Lower leg skin (tissue), 4 donors: ENCODE results near the gene TESMIN. TPM values are rescaled to one million over a fixed set of nuclear protein-coding genes. Genes with fewer than 3 reads are reported as not detected.

Experiments
- DNase-seq, 2 donors: peaks; one replicate each; pipeline ENCODE4 v3.0.0-alpha.2; 2019; ENCODE audit warnings: low spot score in 2 of 2
- H3K4me3 ChIP-seq: fragments of 200-600 bp; sonication (generic); 2 replicates; pipeline ENCODE4 v1.5.1; 2017; ENCODE audit warnings: mild to moderate bottlenecking, low read depth; ENCODE audit not compliant: poor library complexity, severe bottlenecking
- CTCF ChIP-seq, 3 donors: fragments of 450-650 bp; IDR thresholded peaks; one replicate each; pipeline ENCODE4 v1.5.1; 2016; ENCODE audit warnings: antibody characterized with exemption in 3 of 3, mild to moderate bottlenecking in 3 of 3, moderate library complexity in 2 of 3
- POLR2A ChIP-seq, 2 donors: fragments of 450-650 bp; IDR thresholded peaks; one replicate each; pipeline ENCODE4 v1.6.1; 2016 to 2017; ENCODE audit warnings: antibody characterized with exemption in 2 of 2, mild to moderate bottlenecking in 1 of 2, moderate library complexity in 1 of 2
- WGBS, 2 donors: methylation state at CpG; one replicate each; pipeline ENCODE4 v1.1.5; 2018; 5-methylcytosine and 5-hydroxymethylcytosine counted together
- intact Hi-C: fragments of 100-400 bp; cut with DNase I; formaldehyde crosslinking; loops from one replicate; pipeline ENCODE4 v1.15.0; 2023; ENCODE audit warnings: low total_unique reads
- total RNA-seq, 4 donors: library from RNA; depleted of rRNA; stranded (reverse); fragments of >200 nt; gene quantifications; one replicate each; pipeline ENCODE4 v1.1.0, GENCODE V29; 2016

The TESMIN gene
- total RNA-seq, 4 donors from 2014 or later: 1.3 to 3.9 (median 2.0) TPM

DNA sequence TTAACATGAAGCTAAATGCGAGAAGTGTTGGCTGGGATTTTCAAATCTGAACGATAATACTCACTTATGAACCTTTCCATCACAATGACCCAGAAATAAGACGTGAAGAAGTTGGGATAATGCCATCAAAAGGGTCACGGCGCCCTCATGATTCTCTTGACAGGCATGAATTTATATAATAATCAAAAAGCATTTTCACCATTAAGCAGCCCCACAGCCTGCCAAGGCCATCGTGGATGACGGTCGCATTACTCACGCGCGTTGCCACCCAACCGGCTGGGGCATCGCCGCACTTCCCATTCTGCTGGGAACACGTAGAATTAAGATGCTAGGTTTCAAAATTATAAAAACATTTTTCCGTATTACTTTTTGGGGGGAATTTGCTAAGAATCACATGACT lies 85.9 kb downstream of the TESMIN start:
- H3K4me3 ChIP-seq: no peak overlapping the region
- 80 to 88% methylated on average over 16 of the region's 16 CpGs for WGBS, 2 donors
- intact Hi-C loops: no loop called here
- TF ChIP-seq CTCF (IDR thresholded peaks at IDR 0.05): no peak
- no peak for TF ChIP-seq POLR2A (IDR thresholded peaks at IDR 0.05)
- DNase-seq: no peak

DNA sequence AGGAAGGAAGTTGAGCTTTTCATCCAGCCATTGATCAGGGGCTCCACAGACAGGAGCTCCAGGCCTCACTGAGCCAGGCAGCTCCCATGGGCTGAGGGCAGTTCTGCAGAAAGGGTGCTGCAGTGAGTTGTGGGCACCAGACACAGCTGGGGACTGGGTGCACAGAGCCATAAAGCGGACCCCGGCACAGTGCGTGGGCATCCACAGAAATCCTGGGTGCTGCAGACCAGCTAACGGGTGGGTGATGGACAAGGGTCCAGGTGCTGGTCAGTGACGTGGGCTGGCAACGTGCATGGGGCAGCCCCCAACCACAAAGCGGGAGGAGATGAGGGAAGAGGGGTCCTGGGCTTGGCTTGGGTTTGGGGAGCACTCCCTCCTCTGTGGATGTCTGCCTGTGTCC lies 86.4 kb downstream of the TESMIN start:
- H3K4me3 ChIP-seq: no peak overlapping the region
- intact Hi-C loops: no loop called here
- WGBS, 2 donors: 90 to 94% methylated on average over 7 of the region's 7 CpGs
- TF ChIP-seq CTCF (IDR thresholded peaks at IDR 0.05) (no peak), POLR2A (IDR thresholded peaks at IDR 0.05) (no peak)
- DNase-seq: no peak

GRCh38 chr11:68664141-68664540 lies 87.2 kb downstream of the TESMIN start:
- TF ChIP-seq CTCF (IDR thresholded peaks at IDR 0.05) (no peak), POLR2A (IDR thresholded peaks at IDR 0.05) (no peak)
- no peak overlapping the region for H3K4me3 ChIP-seq
- DNase-seq: no peak
- intact Hi-C loops: no loop called here
- 63 to 71% methylated on average over 9 of the region's 9 CpGs for WGBS, 2 donors

DNA sequence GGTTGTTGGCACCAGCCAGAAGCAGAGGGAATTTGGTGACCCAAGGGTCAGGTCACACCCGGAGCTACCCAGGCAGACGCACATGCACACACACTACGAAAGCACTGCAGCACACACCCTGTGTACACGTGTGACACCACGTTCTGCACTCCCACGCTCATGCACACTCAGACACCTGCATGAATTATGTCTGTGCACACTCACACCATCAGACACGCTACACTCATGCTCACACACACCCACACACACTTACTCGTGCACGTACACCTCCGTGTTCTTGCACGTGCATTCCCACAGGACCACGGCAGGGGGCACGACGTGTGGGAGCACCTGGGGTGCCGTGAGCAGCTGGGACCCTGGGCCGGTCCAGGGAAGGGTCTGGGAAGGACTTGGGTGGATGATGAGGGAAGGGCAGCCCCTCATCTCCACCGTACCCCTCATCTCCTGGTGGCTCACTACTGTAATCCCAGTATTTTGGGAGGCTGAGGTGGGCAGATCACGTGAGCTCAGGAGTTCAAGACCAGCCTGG lies 87.8 kb downstream of the TESMIN start:
- intact Hi-C loops: no loop called here
- 91 to 93% methylated on average over 18 of the region's 18 CpGs for WGBS, 2 donors
- H3K4me3 ChIP-seq: no peak overlapping the region
- DNase-seq: no peak
- TF ChIP-seq POLR2A (IDR thresholded peaks at IDR 0.05) (no peak), CTCF (IDR thresholded peaks at IDR 0.05) (no peak)

GRCh38 chr11:68661697-68662603 lies 89.4 kb downstream of the TESMIN start:
- WGBS, 2 donors: 77 to 82% methylated on average over 14 to 18 of the region's 18 CpGs
- no peak for DNase-seq
- intact Hi-C loops: no loop called here
- no peak for TF ChIP-seq CTCF (IDR thresholded peaks at IDR 0.05)
- TF ChIP-seq POLR2A (IDR thresholded peaks at IDR 0.05): no peak
- no peak overlapping the region for H3K4me3 ChIP-seq
